COR-L47 (cell line): ENCODE measurements around the gene MCF2L.
A peak's percentile ranks its signal among the peaks of the same experiment; 100 is the strongest.

Experiments used
- DNase-seq: peaks from one replicate; lab custom pipeline; 2025; lab: John Stamatoyannopoulos, UW

MCF2L gene

DNA sequence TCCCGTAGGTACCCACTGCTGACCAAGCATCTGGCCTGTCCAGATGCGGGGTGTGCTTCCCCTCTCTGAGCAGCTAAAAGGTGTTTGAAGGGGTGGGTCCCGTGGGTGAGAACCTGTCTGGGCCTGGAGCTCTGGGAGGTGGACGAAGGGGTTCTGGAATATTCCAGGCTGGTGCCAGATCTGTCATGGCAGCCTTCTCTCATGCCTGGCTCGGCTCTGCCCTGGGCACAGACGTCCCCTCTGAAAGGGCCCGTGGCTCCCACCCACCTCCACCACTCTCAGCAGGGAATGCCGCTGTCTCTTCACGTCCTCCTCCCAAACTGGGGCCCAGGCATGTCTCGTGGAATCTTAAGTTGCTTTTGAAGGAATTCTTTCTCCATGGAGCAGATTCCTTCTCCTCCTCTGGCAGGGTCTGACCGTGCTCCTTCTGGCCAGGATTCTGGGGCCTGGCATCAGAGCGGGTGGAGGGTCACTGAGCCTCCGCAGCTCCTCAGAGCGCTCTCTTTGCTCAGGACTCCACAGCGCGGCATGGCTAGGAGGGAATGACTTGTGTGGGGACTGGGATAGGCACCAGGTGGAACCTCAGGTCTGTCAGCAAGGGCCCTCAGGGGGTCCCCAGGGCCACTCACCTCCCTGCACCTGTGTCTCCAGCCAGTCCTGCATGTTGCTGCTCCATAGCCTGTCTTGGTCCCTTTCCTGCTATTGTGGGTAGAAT, 5.9 kb upstream of the MCF2L start:
- no peak for DNase-seq

DNA sequence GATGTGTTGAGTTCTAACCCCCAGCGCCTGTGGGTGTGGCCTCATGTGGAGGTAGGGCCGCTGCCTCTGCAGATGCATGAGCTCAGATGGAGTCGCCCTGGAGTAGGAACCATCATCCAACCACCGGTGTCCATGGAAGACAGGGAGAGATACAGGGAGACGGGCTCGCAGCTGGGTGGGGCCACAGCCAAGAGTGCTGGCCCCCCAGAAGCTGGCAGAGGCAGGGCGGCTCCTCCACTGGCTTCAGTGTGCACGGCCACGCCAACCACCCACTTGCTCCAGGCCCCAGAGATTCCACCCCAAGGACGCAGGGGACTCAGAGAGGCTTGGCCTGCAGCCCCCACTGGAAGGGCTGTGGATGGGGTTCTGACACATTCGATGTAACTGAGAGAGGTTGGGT, 5.4 kb upstream of the MCF2L start:
- DNase-seq: no peak

DNA sequence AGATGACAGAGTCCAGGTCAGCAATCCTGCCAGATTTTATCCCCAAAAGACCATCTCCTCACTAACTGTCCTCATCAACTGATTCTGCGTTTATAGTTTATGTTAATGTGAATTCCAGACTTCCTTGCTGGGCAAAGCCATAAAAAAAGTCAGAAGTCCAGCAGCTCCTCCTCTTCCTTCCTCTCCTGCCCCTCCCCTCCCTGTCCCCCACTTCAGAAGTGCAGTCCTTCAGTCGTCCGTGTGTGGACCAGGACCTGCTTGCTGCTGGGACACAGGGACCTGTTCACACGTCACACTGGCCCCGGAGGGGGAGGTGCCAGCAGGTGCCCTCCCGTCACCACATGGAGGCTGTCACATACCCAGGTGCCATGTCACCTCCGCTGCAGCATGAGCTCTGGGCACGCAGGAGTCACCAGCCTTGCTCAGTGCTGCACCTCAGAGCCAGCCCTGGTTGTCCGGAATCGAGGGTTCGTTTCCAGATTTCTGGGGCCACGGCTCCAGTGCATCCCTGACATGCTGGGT, 4.0 kb upstream of the MCF2L start:
- no peak for DNase-seq

DNA sequence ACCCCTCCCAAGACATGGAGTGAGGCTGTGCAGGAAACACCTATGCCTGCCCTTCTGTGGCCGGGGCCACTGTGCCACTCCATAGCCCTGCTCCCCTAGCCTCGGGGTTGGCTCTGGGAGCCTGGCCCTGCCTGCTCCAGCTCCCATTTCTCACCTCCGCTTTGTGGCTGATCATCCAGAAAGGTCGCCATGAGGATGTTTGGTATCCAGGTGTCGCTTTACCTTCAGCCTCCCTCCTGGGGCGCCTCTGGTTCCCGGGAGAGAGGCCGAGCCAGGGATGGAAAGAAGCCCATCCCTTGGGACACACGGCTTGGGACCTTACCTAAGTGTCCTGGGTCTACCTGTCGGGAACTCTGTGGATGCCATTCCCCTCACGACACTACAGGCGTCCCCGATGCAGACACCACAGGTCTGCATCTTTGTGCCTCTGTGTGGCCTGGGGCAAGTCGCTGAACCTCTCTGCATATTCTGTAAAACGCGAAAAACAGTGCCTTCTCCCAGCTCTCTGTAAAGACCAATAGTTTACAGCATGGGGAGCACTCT, 3.4 kb upstream of the MCF2L start:
- no peak for DNase-seq

DNA sequence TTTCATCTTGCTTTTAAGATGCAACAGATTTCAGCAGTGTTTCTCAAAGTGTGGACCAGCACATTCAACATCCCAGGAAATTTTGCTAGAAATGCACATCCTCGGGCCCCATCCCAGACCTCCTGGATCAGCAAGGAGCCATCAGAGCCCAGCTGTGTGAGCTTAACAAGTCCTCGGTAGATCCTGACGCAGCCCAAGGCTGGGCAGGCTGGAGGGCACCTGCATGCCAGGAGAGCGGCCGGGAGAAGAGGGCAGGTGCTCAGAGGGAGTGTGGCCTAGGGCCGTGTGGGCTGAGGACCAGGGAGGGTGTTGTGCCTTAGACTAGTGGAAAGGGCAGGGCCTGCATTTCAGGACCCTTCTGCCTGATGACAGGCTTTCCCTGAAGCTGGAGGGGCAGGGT, 2.2 kb upstream of the MCF2L start:
- no peak for DNase-seq

DNA sequence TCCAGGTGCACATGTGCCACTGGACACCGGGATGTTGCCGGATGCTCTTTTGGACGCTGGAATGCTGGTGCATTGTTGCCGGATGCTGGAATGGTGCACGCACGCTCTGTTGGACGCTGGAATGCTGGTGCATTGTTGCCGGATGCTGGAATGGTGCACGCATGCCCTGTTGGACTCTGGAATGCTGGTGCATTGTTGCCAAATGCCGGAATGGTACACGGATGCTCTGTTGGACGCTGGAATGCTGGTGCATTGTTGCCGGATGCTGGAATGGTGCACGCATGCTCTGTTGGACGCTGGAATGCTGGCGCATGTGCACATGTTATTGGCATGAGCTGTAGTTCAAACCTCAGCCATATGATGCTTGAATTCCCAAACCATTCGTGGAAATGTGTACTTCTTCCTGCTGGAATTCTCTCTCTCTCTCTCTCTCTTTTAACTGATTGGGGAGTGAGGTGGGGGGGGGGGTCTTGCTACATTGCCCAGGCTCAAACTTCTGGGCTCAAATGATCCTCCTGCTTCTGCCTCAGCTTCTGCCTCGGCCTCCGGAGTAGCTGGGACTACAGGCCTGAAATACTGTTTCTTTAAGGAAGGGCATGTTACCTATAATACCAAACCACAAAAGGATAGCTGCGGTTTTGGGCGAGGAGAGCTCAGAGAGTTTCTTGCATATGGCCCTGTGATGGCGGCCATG, 1.2 kb upstream of the MCF2L start:
- no peak for DNase-seq

DNA sequence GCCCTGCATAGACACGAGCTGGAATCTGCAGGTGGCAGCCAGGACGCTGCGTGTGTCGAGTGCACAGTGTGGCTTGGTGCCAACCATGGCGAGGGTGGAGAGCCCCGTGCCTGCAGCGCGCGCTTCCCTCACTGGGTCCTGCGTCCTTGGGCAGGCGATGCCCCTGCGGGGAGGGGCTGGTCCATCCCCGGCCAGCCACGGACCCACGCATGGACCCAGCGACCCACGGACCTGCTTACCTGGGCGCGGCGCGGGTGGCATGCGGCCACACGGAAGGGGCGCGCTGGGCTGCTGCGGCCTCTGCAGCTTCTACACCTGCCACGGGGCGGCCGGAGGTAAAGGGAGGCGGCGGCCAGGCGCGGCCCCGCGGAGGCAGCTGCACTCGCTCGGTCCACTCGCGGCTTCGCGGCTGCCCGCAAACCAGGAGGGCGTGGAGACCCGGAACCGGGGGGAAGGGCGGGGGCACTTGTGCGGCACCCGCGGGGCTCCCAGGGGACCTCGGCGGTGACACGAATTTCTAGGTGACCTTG, 569 bp upstream of the MCF2L start:
- peak; percentile 91 for DNase-seq

DNA sequence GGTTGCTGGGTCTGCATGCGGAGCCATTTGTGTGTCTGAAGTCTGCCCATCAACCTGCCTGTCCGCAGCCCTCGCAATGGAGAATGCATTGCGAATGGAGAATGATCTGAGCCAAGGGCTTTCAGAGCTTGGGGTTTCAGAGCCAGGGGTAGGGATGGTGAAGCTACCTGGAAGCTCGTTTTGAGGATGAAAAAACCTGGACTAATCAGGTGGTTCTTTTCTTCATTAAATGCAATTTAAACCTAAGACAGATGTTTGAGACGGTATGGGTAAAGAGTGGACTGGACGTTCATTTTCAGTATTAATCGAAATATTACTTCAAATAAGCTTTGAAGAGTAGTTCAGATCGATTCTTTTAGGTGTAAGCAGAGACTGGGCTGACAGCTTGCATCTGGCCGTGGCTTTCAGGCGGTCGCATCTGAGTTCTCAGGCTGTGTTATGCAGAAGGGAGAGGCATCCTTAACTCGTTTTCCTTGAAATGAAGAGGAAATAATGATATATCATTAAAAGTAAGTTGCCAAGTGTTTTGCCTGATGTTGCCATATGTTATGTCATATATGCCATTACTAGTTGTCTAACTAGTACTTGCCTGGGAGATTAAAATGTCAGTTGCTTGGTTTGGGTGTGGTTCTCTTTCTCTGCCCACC, 801 bp downstream of the MCF2L start:
- peak; percentile 63 for DNase-seq

DNA sequence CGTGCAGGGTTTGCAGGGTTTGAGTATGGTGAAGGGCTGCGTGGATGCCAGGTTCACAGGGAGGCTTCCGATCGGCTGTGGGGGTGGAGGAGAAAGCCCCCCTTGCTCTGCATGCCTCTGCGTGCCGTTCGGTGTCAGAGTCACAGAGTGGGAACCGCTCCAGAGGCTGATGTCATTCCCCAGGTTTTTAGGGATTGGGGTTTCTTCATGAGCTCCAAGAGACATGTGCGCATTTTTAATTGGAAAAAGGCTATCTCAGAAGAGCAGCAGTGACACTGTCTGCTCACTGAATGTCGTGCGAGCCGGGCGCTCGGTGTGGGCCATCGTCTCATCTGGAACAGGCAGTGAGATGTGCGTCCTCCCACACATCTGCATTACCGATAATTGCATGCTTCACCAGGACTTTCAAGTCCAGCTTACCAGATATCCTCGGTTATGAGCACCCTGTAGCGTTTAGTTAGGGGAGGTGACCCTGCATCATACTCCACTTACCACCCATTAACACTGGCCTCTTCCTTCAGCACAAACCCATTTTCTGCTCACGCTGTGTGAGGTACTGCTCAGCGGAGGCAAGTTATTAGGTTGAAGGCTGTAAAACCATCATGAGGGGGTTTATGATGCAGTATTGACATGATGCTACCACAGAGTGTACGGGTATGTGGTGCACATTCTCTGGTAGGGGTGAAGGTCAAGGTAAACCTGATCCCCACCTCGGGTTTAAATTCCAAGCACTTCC, 1.7 kb downstream of the MCF2L start:
- no peak for DNase-seq

DNA sequence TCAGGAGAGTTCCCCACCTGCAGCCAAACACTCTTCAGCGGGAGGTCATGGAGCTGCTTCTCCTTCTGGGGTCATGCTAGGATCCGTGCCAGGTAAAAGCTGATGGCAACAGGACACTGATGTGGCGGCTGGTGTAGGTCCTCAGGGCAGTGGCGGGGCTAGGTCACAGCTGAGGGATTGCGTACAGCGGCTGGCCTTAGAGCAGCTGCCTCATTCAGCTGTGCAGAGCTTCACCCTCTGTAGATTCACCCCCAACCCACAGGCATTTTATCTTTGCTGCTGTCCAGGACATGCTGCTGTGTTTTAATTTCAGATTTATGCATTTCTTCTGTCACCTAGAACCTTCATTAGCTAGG, 2.3 kb downstream of the MCF2L start:
- DNase-seq: no peak

DNA sequence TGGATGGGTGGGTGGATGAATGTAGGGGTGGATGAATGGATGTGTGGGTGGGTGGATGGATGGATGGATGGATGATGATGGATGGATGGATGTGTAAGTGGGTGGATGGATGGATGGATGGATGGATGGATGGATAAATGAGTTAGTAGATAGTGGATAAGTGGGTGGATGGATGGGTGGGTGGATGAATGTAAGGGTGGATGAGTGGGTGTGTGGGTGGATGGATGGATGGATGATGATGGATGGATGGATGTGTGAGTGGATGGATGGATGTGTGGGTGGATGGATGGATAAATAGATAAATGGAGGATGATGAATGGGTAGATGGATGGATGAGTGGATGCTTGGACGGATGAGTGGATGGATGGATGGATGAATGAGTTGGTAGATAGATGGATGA, 3.2 kb downstream of the MCF2L start:
- no peak for DNase-seq

DNA sequence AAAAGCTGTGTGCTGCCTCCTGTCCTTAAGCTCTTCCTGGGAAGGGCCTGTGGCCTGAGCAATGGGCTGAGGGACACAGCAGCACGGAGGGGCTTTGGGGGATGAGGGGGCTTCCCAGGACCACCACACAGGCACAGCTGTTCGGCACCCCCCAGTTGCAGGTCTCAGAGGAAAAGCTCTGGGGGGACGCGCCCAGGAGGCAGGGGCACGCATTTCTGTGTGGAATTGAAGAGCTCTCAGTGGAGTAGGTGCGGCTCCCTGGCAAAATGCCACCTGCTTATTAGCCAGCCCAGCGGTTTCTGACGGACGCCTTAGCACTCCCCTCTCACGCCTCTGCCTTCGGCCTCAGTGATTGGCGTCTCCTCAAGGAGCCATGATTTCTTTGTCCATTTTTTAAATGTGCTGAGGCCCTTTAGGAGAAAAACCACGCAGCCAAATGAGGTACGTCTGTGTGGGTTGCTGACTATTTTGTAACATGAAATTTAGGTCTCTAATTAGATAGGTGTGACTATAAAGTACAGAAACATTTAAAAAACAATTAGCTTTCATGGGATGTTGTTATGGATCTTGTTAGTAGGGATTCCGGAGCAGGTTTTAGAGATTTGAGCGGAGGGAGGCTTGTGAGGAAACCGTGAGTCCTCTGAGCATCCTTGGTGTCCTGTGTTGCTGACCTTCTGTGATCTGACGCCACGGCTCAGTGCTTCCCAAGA, 4.0 kb downstream of the MCF2L start:
- DNase-seq: peak; percentile 94

DNA sequence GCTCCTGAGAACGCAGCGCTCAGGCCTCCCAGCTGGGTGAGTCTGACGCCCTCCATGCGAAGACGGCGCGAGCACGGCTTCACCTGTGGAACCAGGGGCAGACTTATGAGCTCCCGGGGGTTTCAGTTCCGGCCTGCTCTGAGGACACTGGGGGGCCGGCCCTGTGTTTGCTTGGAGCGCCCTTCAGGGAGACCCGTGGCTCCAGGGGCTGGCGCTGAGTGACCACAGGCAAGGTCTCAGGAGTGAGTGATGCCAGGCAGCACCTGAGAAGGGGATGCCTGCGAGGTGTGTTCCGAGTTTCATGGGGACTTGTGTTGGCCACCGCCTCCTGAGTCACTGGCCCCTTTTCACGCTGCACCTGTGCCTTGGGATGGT, 4.5 kb downstream of the MCF2L start:
- DNase-seq: no peak

DNA sequence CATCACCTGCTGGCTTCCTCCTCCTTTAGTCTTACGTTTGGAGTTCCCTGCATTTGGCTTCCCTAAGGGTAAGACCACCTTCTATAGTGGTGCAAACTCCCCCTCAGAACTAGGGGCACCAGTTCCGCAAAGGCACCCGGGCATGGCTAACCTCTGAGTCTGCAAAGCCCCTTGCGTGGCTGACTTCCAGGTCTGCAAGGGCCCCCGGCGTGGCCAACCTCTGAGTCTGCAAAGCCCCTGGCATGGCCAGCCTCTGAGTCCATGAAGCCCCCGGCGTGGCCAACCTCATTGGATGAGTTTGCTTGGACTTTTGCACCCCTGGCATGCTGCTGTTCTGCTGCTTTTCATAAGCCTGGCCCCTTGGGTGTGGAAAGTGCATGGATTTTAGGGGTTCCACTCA, 5.1 kb downstream of the MCF2L start:
- DNase-seq: no peak

DNA sequence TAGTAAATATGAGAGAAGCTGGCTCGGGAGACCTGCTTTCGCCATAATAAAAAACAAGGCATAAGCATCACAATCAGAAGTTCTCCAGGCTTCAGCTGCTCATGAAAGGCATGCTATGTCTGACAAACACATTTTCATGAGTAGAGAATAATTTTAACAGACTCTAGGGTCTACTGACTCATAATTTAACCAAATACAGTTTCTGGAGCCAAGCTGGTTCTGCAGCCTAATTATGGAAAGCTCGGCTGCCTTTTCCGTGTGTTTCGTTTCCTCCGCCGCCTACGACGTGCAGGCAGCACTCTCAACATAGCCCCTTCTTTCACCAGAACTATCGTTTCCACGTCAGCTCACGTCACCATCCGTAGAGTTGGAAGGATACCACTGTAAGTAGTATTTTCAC, 5.7 kb downstream of the MCF2L start:
- no peak for DNase-seq

DNA sequence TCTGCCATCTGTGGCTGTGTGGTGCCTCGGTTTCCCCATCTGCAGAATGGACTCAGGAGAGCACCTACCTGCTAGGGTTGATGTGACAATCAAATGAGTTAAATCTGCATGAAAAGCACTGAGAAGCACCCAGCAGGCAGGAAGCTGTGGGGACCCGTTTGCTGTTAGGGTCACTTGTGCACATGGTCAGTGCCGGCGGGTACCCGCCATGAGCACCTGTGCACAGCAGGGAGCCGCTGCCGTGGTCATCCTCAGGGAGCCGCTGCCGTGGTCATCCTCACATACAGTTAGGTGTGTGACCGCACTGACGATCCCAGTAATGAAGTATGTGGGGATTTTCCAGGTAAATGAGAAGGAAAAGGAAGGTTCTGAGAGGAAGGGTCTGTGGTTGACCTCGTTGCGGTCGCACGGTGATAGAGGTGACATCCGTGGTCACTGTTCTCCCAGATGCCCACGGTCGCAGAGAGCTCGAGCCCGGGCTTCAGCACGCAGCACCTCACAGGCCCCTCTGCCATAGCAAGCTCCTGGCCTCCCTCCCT, 6.5 kb downstream of the MCF2L start:
- DNase-seq: no peak

DNA sequence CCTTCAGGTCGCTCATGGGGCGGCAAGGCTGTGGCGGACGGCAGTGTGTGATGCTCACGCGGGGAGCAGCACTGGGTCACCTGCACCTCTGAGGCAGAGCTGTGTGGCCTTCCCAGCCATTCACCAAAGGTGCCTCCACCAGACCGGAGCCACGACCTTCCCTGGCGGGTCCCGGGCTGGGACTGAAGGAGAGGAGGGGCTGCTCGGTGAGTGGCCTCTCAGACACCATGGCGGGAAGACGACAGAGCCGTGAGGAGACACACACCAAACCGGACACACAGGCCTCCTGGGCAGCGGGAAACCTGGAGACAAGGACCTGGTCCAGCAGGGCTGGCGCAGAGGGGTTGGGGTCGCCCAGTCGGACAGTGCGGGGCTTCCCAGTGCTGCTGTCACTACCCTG, 7.5 kb downstream of the MCF2L start:
- no peak for DNase-seq

DNA sequence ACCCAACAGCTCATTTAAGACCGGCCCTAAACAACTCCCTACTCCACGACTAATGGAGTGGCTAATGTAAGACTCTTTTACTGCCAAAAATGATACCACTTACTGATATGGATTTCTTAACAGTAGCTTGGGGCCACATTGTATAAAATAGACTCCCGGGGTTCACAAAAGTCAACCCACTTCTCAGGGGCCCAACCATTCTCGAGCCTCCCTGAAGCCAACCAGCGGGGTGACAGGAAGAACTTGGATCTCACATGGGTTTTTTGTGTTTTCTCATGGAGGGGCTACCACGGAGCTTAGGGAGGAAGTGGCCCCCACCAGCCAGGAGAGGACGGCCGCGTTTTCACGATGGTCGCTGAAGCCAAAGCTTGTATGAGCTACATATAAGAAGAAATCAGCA, 8.1 kb downstream of the MCF2L start:
- DNase-seq: no peak

DNA sequence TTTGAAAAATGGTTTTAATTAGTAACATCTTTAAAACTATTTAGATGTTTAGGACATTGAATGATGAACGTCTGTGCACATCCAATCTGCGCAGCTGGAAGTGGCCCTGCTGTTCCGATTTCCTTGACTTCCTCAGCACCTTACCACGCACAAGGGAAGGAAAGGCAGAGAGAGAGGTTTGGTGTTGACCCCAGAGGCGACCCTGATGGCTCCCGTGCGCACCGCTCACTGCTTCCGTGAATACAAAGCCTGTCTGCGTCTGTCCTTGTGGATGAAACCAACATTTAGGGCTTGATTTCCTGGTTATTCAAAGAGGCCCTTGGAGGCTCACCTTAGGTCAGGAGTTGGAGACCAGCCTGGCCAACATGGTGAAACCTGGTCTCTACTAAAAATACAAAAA, 8.5 kb downstream of the MCF2L start:
- DNase-seq: no peak

DNA sequence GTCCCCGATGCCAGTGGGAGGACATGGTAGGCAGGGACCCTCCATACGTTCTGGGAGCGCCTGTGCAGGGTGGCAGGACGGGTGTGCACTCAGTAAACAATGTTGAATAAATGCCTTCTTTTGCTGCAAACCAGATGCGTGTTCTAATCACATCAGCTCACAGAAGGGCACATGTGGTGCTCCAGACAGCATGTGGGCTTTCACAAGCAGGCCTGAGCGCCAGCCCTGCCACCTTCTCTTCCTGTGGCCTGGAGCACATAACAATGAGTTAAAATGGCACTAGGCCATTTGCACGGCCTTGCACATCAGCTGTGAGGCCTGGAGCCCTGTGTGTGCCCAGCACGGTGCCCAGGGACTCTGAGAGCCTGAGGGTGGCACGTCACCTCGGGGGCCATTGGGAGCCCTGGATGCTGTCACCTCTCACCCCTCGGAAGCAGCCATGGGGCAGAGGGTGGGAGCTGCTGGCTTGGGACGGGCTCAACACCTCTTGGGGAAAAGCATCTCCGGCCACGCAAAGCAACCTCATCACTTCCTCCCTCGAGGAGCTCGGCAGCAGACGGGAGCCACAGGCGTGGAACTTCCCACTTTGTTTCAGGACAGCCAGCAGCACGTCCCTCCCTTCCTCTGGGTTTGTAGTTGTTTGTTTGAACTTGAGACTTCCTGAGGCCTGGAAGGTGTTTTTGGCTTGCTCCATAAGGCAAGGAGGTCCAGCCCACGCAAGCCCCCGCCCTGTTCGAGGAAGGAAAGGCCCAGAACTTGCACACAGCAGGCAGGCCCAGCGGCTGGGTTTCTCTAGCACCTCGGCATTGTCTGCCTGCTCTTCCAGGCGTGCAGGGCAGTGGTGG, 9.8 kb downstream of the MCF2L start:
- DNase-seq: no peak
